SK-N-SH treated with all-trans-retinoic acid at 6 μM for 48 hours (cell line): ENCODE data around the gene MAP10.

Experiments
- ATAC-seq: fragments of 200-7000 bp; cut with Tn5 transposase; 3 replicates; pipeline ENCODE4 v1.9.1; 2020; ENCODE audit warnings: mild to moderate bottlenecking, moderate library complexity
- ARNTL ChIP-seq: fragments of 450-650 bp; formaldehyde crosslinking; IDR thresholded peaks from 2 replicates; pipeline ENCODE4 v1.5.0; 2020; ENCODE audit warnings: low read depth, mild to moderate bottlenecking, moderate library complexity, borderline replicate concordance
- CSDC2 ChIP-seq: fragments of 250-450 bp; sonication (Bioruptor Pico); IDR thresholded peaks from 2 replicates; pipeline ENCODE4 v1.5.0; 2020; ENCODE audit warnings: mild to moderate bottlenecking, moderate library complexity
- CSRNP3 ChIP-seq: fragments of 250-450 bp; sonication (Bioruptor Pico); IDR thresholded peaks from 2 replicates; pipeline ENCODE4 v1.5.1; 2021; ENCODE audit warnings: mild to moderate bottlenecking, moderate library complexity
- ESRRG ChIP-seq: fragments of 250-450 bp; sonication (Bioruptor Pico); IDR thresholded peaks from 2 replicates; pipeline ENCODE4 v1.6.1; 2021; ENCODE audit warnings: mild to moderate bottlenecking
- GLIS3 ChIP-seq: fragments of 250-450 bp; sonication (Bioruptor Pico); IDR thresholded peaks from 2 replicates; pipeline ENCODE4 v1.5.0; 2020; ENCODE audit warnings: mild to moderate bottlenecking, moderate library complexity
- OSR1 ChIP-seq: fragments of 250-450 bp; sonication (Bioruptor Pico); IDR thresholded peaks from 2 replicates; pipeline ENCODE4 v1.8.0; 2022; ENCODE audit warnings: moderate library complexity, mild to moderate bottlenecking, inconsistent platforms
- PATZ1 ChIP-seq: fragments of 250-450 bp; sonication (Bioruptor Pico); IDR thresholded peaks from 2 replicates; pipeline ENCODE4 v1.8.0; 2020; ENCODE audit warnings: mild to moderate bottlenecking, moderate library complexity, borderline replicate concordance
- POU6F1 ChIP-seq: fragments of 250-450 bp; sonication (Bioruptor Pico); IDR thresholded peaks from 2 replicates; pipeline ENCODE4 v1.8.0; 2021; ENCODE audit warnings: low read depth, mild to moderate bottlenecking, moderate library complexity, borderline replicate concordance
- PPARA ChIP-seq: fragments of 250-450 bp; sonication (Bioruptor Pico); IDR thresholded peaks from 2 replicates; pipeline ENCODE4 v1.5.0; 2020; ENCODE audit warnings: mild to moderate bottlenecking, borderline replicate concordance
- RARB ChIP-seq: fragments of 250-450 bp; sonication (Bioruptor Pico); IDR thresholded peaks from 2 replicates; pipeline ENCODE4 v1.8.0; 2021; ENCODE audit warnings: mild to moderate bottlenecking, moderate library complexity
- SNAI2 ChIP-seq: fragments of 250-450 bp; sonication (Bioruptor Pico); IDR thresholded peaks from 2 replicates; pipeline ENCODE4 v1.5.0; 2020; ENCODE audit warnings: mild to moderate bottlenecking, moderate library complexity
- TCF4 ChIP-seq: fragments of 250-450 bp; sonication (Bioruptor Pico); IDR thresholded peaks from 2 replicates; pipeline ENCODE4 v1.8.0; 2021; ENCODE audit warnings: mild to moderate bottlenecking, moderate library complexity, borderline replicate concordance
- TOX ChIP-seq: fragments of 250-450 bp; sonication (Bioruptor Pico); IDR thresholded peaks from 2 replicates; pipeline ENCODE4 v1.8.0; 2021; ENCODE audit warnings: mild to moderate bottlenecking, moderate library complexity, borderline replicate concordance
- TSHZ2 ChIP-seq: fragments of 250-450 bp; sonication (Bioruptor Pico); IDR thresholded peaks from 2 replicates; pipeline ENCODE4 v1.5.0; 2020; ENCODE audit warnings: mild to moderate bottlenecking, moderate library complexity
- ZC3H10 ChIP-seq: fragments of 250-450 bp; sonication (Bioruptor Pico); IDR thresholded peaks from 2 replicates; pipeline ENCODE4 v1.5.1; 2021; ENCODE audit warnings: mild to moderate bottlenecking, moderate library complexity
- ZFP3 ChIP-seq: fragments of 250-450 bp; sonication (Bioruptor Pico); IDR thresholded peaks from 2 replicates; pipeline ENCODE4 v1.5.0; 2020; ENCODE audit warnings: mild to moderate bottlenecking, moderate library complexity
- ZFP30 ChIP-seq: fragments of 450-650 bp; formaldehyde crosslinking; IDR thresholded peaks from 2 replicates; pipeline ENCODE4 v1.5.0; 2022; ENCODE audit warnings: mild to moderate bottlenecking, moderate library complexity
- ZNF565 ChIP-seq: fragments of 450-650 bp; formaldehyde crosslinking; conservative IDR thresholded peaks from 2 replicates; pipeline ENCODE4 v1.5.0; 2020; ENCODE audit warnings: low read depth, mild to moderate bottlenecking, moderate library complexity
- ZNF70 ChIP-seq: fragments of 450-650 bp; formaldehyde crosslinking; IDR thresholded peaks from 2 replicates; pipeline ENCODE4 v1.5.0; 2020; ENCODE audit warnings: mild to moderate bottlenecking, moderate library complexity
- ZNF8 ChIP-seq: fragments of 450-650 bp; formaldehyde crosslinking; IDR thresholded peaks from 2 replicates; pipeline ENCODE4 v1.5.0; 2020; ENCODE audit warnings: mild to moderate bottlenecking, moderate library complexity

MAP10 gene

GRCh38 chr1:232765542-232765941 is 39.7 kb upstream of the MAP10 start:
- no peak for TF ChIP-seq ZC3H10
- no peak for TF ChIP-seq ZFP30 (CRISPR knock-in tag)
- no peak for TF ChIP-seq PATZ1 (CRISPR knock-in tag)
- TF ChIP-seq ZFP3 (CRISPR knock-in tag), result no peak
- TF ChIP-seq, all 23 proteins: peak for 0
- ATAC-seq, result no peak

GRCh38 chr1:232766241-232766890 is 38.9 kb upstream of the MAP10 start:
- no peak for ATAC-seq
- TF ChIP-seq ZNF8 (CRISPR knock-in tag) (no peak), ZFP30 (CRISPR knock-in tag) (no peak), ZFP3 (CRISPR knock-in tag) (no peak), RARB (CRISPR knock-in tag) (no peak), GLIS3 (CRISPR knock-in tag) (no peak), ESRRG (CRISPR knock-in tag) (no peak), SNAI2 (no peak), PPARA (no peak), TCF4 (CRISPR knock-in tag) (no peak), ARNTL (CRISPR knock-in tag) (no peak), ZNF70 (CRISPR knock-in tag) (no peak), TSHZ2 (no peak), PATZ1 (CRISPR knock-in tag) (no peak), TOX (CRISPR knock-in tag) (no peak), CSDC2 (CRISPR knock-in tag) (no peak), CSRNP3 (no peak), POU6F1 (CRISPR knock-in tag) (no peak), OSR1 (CRISPR knock-in tag) (no peak), ZNF565 (CRISPR knock-in tag) (no peak)

- no peak for ATAC-seq
- TF ChIP-seq POU6F1 (CRISPR knock-in tag) (no peak), CSRNP3 (no peak)
Observed at GRCh38 chr1:232766904-232767303, 38.3 kb upstream of the MAP10 start.
